WTC11 (cell line): ENCODE measurements around the gene CCDC57. TPM values are rescaled to one million over a fixed set of nuclear protein-coding genes. Genes with fewer than 3 reads are reported as not detected.

Experiments used
- ATAC-seq: fragments of 200-7000 bp; cut with Tn5 transposase; 2 replicates; pipeline ENCODE4 v1.10.0; 2021; ENCODE audit warnings: mild to moderate bottlenecking, moderate library complexity
- CTCF ChIA-PET: fragments of 300-600 bp; sonication (Branson Sonifier 250); formaldehyde crosslinking; loops from one replicate; lab custom pipeline; 2021; ENCODE audit warnings: antibody characterized with exemption; lab: Charles Lee
- POLR2A ChIA-PET: fragments of 350-600 bp; sonication (Branson Sonifier 250); formaldehyde crosslinking; loops from one replicate; lab custom pipeline; 2021; ENCODE audit warnings: antibody characterized with exemption; lab: Charles Lee
- DNase-seq: peaks from one replicate; pipeline ENCODE4 v3.0.0; 2021; ENCODE audit warnings: low spot score
- H3K27ac Mint-ChIP-seq: 2 replicates; pipeline ENCODE4 v1.8.0; 2021; ENCODE audit warnings: mixed read lengths
- H3K27me3 Mint-ChIP-seq: 2 replicates; pipeline ENCODE4 v1.8.0; 2021; ENCODE audit warnings: low read depth, mild to moderate bottlenecking, moderate library complexity, mixed read lengths
- H3K36me3 Mint-ChIP-seq: 2 replicates; pipeline ENCODE4 v1.8.0; 2021; ENCODE audit warnings: mixed read lengths
- H3K4me1 Mint-ChIP-seq: 2 replicates; pipeline ENCODE4 v1.8.0; 2022; ENCODE audit warnings: mixed read lengths
- H3K4me3 Mint-ChIP-seq: 2 replicates; pipeline ENCODE4 v1.8.0; 2021; ENCODE audit warnings: mild to moderate bottlenecking, moderate library complexity, mixed read lengths
- H3K9me3 Mint-ChIP-seq: 2 replicates; pipeline ENCODE4 v1.8.0; 2021; ENCODE audit warnings: mixed read lengths
- EMX1 ChIP-seq: fragments of 250-450 bp; sonication (Bioruptor Pico); IDR thresholded peaks from 2 replicates; pipeline ENCODE4 v1.8.0; 2021; ENCODE audit warnings: mild to moderate bottlenecking
- FOXK1 ChIP-seq: sonication (generic); formaldehyde crosslinking; IDR thresholded peaks from 2 replicates; pipeline ENCODE4 v1.8.0; 2022; ENCODE audit warnings: mild to moderate bottlenecking, moderate library complexity, missing genetic modification reagents
- JUN ChIP-seq: sonication (generic); formaldehyde crosslinking; IDR thresholded peaks from 2 replicates; pipeline ENCODE4 v1.8.0; 2023; ENCODE audit warnings: mild to moderate bottlenecking, missing genetic modification reagents
- OVOL2 ChIP-seq: fragments of 250-450 bp; sonication (Bioruptor Pico); IDR thresholded peaks from 2 replicates; pipeline ENCODE4 v1.9.0; 2021; ENCODE audit warnings: mild to moderate bottlenecking, borderline replicate concordance
- SMAD4 ChIP-seq: sonication (generic); formaldehyde crosslinking; IDR thresholded peaks from 2 replicates; pipeline ENCODE4 v1.8.0; 2022; ENCODE audit warnings: mild to moderate bottlenecking, missing genetic modification reagents
- TEAD4 ChIP-seq: sonication (generic); formaldehyde crosslinking; IDR thresholded peaks from 2 replicates; pipeline ENCODE4 v1.8.0; 2022; ENCODE audit warnings: mild to moderate bottlenecking, missing genetic modification reagents
- ZNF263 ChIP-seq: sonication (generic); formaldehyde crosslinking; IDR thresholded peaks from 2 replicates; pipeline ENCODE4 v1.8.1; 2022; ENCODE audit warnings: low read depth, mild to moderate bottlenecking, moderate library complexity, missing genetic modification reagents
- total RNA-seq: library from RNA; stranded (reverse); gene quantifications from 3 replicates; pipeline ENCODE4 v1.2.3, GENCODE V29; 2021
- TF ChIP-seq, protein P1 (sequence below): fragments of 250-450 bp; sonication (Bioruptor Pico); IDR thresholded peaks from 2 replicates; pipeline ENCODE4 v1.8.0; 2021; ENCODE audit warnings: mild to moderate bottlenecking
- TF ChIP-seq, protein P2 (sequence below): fragments of 250-450 bp; sonication (Bioruptor Pico); IDR thresholded peaks from 2 replicates; pipeline ENCODE4 v1.9.0; 2021; ENCODE audit warnings: mild to moderate bottlenecking
- TF ChIP-seq, protein P3 (sequence below): sonication (generic); formaldehyde crosslinking; IDR thresholded peaks from 2 replicates; pipeline ENCODE4 v1.8.0; 2022; ENCODE audit warnings: mild to moderate bottlenecking, missing genetic modification reagents
- TF ChIP-seq, protein P4 (sequence below): sonication (generic); formaldehyde crosslinking; IDR thresholded peaks from 2 replicates; pipeline ENCODE4 v1.8.1; 2023; ENCODE audit warnings: mild to moderate bottlenecking, missing genetic modification reagents, moderate library complexity
- TF ChIP-seq, protein P5 (sequence below): fragments of 250-450 bp; sonication (Bioruptor Pico); IDR thresholded peaks from 2 replicates; pipeline ENCODE4 v1.9.0; 2021; ENCODE audit warnings: mild to moderate bottlenecking, borderline replicate concordance
- TF ChIP-seq, protein P6 (sequence below): sonication (generic); formaldehyde crosslinking; IDR thresholded peaks from 2 replicates; pipeline ENCODE4 v1.8.0; 2022; ENCODE audit warnings: mild to moderate bottlenecking, missing genetic modification reagents
- TF ChIP-seq, protein P7 (sequence below): sonication (generic); formaldehyde crosslinking; IDR thresholded peaks from 2 replicates; pipeline ENCODE4 v1.8.1; 2022; ENCODE audit warnings: low read depth, mild to moderate bottlenecking, moderate library complexity, missing genetic modification reagents, borderline replicate concordance

The CCDC57 gene
- total RNA-seq, 1 experiment from 2014 or later: 20.0 TPM

DNA sequence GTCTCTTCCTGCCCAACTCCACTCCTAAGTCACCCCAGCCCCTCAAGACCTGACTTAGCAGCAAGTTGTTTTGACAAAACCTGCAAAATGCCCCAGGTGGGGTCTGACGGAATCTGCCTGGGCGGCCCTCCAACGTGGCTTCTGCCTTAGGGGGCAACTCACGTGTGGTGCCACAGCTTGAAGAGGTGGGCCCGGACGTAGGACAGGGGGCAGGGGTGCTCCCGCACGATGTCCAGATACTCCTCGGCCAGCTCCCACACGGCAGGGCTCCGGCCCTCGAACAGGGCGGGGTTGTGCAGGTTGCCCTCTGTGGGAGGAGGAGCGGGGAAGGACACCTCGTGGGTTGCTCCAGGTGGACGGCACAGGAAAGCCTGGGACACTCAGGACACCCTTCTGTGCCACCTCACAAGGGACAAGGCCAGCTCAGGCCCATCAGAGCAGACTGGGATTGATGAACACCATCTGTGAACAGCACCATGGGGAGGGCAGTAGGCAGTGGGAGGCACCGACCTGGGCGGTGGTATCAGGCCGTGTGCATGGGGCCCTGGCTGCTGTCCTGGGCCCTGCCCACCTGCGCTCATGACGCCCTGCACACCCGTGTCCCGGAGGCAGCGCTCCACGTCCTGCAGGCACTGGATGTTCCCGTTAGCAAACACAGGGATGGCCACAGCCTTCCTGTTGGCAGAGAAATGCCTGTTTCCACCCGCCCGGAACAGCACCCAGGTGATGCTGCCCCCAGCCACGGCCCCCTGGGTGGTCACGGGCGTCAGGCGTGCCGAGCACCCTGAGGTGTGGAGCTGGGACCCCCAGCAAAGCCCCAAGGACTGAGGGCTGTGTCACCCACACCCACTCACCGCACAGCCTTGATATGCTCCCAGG, 151.4 kb downstream of the CCDC57 start:
- Mint-ChIP-seq H3K9me3 (no peaks in the 10 kb centered on the region), H3K4me1 (0 out of 2 replicates have a peak, but pooled peaks cover 2% of the 10 kb centered on the region), H3K27ac (no peak overlapping the region), H3K36me3 (peaks cover 3% of the 10 kb centered on the region; the same call in 1 of the 2 replicates)
- CTCF ChIA-PET: interaction anchor here (0.6 to 1.0 kb wide), 2 partner anchors 31 to 41 kb away, joined by 4 to 6 read pairs; no protein-coding TSS in a partner anchor
- POLR2A ChIA-PET: interaction anchor here (0.9 kb wide), 1 partner anchor 31 kb away, joined by 3 read pairs; no protein-coding TSS in a partner anchor
- ATAC-seq: no peak
- TF ChIP-seq FOXK1 (CRISPR knock-in tag) (no peak), ZNF263 (CRISPR knock-in tag) (no peak), OVOL2 (no peak), JUN (CRISPR knock-in tag) (no peak), EMX1 (CRISPR knock-in tag) (no peak)
- TF ChIP-seq, protein P1, sequence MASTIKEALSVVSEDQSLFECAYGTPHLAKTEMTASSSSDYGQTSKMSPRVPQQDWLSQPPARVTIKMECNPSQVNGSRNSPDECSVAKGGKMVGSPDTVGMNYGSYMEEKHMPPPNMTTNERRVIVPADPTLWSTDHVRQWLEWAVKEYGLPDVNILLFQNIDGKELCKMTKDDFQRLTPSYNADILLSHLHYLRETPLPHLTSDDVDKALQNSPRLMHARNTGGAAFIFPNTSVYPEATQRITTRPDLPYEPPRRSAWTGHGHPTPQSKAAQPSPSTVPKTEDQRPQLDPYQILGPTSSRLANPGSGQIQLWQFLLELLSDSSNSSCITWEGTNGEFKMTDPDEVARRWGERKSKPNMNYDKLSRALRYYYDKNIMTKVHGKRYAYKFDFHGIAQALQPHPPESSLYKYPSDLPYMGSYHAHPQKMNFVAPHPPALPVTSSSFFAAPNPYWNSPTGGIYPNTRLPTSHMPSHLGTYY: no peak
- TF ChIP-seq, protein P2, sequence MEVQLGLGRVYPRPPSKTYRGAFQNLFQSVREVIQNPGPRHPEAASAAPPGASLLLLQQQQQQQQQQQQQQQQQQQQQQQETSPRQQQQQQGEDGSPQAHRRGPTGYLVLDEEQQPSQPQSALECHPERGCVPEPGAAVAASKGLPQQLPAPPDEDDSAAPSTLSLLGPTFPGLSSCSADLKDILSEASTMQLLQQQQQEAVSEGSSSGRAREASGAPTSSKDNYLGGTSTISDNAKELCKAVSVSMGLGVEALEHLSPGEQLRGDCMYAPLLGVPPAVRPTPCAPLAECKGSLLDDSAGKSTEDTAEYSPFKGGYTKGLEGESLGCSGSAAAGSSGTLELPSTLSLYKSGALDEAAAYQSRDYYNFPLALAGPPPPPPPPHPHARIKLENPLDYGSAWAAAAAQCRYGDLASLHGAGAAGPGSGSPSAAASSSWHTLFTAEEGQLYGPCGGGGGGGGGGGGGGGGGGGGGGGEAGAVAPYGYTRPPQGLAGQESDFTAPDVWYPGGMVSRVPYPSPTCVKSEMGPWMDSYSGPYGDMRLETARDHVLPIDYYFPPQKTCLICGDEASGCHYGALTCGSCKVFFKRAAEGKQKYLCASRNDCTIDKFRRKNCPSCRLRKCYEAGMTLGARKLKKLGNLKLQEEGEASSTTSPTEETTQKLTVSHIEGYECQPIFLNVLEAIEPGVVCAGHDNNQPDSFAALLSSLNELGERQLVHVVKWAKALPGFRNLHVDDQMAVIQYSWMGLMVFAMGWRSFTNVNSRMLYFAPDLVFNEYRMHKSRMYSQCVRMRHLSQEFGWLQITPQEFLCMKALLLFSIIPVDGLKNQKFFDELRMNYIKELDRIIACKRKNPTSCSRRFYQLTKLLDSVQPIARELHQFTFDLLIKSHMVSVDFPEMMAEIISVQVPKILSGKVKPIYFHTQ: no peak
- TF ChIP-seq, all 79 proteins: peak for 0
- Mint-ChIP-seq H3K4me3 (no peak overlapping the region), H3K27me3 (no peaks in the 10 kb centered on the region)
- DNase-seq: no peak

DNA sequence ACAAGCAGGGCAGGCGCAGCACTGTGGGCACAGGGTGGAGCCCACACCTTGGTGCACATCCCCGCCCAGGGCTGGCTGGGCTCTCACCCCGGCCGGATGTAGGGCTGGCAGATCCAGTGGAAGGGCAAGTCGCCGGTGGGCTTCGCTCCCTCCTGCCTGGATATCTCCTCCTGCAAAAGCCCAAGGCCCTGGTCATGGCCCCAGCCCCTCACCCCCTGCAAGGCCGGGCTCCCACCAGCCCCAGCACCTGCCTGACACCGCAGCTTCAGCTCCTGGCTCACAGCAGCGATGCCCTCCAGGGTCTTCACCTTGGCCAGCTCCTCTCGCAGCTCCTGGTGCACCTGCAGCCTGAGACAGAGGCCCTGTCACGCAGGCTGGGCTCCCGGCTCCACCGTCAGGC, 152.0 kb downstream of the CCDC57 start:
- no peak for ATAC-seq
- Mint-ChIP-seq H3K4me1 (no peaks in the 10 kb centered on the region), H3K9me3 (no peaks in the 10 kb centered on the region), H3K27ac (no peak overlapping the region), H3K4me3 (no peak overlapping the region), H3K36me3 (peaks cover 3% of the 10 kb centered on the region; the same call in 1 of the 2 replicates), H3K27me3 (no peaks in the 10 kb centered on the region)
- CTCF ChIA-PET: interaction anchor here (1.0 kb wide), 1 partner anchor 30 kb away, joined by 6 read pairs; no protein-coding TSS in a partner anchor
- no peak for DNase-seq
- TF ChIP-seq SMAD4 (no peak), TEAD4 (no peak)
- TF ChIP-seq, protein P3, sequence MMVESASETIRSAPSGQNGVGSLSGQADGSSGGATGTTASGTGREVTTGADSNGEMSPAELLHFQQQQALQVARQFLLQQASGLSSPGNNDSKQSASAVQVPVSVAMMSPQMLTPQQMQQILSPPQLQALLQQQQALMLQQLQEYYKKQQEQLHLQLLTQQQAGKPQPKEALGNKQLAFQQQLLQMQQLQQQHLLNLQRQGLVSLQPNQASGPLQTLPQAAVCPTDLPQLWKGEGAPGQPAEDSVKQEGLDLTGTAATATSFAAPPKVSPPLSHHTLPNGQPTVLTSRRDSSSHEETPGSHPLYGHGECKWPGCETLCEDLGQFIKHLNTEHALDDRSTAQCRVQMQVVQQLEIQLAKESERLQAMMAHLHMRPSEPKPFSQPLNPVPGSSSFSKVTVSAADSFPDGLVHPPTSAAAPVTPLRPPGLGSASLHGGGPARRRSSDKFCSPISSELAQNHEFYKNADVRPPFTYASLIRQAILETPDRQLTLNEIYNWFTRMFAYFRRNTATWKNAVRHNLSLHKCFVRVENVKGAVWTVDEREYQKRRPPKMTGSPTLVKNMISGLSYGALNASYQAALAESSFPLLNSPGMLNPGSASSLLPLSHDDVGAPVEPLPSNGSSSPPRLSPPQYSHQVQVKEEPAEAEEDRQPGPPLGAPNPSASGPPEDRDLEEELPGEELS: no peak
- TF ChIP-seq, protein P4, sequence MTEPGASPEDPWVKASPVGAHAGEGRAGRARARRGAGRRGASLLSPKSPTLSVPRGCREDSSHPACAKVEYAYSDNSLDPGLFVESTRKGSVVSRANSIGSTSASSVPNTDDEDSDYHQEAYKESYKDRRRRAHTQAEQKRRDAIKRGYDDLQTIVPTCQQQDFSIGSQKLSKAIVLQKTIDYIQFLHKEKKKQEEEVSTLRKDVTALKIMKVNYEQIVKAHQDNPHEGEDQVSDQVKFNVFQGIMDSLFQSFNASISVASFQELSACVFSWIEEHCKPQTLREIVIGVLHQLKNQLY (CRISPR knock-in tag): no peak
- TF ChIP-seq, protein P5, sequence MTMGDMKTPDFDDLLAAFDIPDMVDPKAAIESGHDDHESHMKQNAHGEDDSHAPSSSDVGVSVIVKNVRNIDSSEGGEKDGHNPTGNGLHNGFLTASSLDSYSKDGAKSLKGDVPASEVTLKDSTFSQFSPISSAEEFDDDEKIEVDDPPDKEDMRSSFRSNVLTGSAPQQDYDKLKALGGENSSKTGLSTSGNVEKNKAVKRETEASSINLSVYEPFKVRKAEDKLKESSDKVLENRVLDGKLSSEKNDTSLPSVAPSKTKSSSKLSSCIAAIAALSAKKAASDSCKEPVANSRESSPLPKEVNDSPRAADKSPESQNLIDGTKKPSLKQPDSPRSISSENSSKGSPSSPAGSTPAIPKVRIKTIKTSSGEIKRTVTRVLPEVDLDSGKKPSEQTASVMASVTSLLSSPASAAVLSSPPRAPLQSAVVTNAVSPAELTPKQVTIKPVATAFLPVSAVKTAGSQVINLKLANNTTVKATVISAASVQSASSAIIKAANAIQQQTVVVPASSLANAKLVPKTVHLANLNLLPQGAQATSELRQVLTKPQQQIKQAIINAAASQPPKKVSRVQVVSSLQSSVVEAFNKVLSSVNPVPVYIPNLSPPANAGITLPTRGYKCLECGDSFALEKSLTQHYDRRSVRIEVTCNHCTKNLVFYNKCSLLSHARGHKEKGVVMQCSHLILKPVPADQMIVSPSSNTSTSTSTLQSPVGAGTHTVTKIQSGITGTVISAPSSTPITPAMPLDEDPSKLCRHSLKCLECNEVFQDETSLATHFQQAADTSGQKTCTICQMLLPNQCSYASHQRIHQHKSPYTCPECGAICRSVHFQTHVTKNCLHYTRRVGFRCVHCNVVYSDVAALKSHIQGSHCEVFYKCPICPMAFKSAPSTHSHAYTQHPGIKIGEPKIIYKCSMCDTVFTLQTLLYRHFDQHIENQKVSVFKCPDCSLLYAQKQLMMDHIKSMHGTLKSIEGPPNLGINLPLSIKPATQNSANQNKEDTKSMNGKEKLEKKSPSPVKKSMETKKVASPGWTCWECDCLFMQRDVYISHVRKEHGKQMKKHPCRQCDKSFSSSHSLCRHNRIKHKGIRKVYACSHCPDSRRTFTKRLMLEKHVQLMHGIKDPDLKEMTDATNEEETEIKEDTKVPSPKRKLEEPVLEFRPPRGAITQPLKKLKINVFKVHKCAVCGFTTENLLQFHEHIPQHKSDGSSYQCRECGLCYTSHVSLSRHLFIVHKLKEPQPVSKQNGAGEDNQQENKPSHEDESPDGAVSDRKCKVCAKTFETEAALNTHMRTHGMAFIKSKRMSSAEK (CRISPR knock-in tag): no peak
- TF ChIP-seq, protein P6, sequence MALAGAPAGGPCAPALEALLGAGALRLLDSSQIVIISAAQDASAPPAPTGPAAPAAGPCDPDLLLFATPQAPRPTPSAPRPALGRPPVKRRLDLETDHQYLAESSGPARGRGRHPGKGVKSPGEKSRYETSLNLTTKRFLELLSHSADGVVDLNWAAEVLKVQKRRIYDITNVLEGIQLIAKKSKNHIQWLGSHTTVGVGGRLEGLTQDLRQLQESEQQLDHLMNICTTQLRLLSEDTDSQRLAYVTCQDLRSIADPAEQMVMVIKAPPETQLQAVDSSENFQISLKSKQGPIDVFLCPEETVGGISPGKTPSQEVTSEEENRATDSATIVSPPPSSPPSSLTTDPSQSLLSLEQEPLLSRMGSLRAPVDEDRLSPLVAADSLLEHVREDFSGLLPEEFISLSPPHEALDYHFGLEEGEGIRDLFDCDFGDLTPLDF (CRISPR knock-in tag): no peak
- TF ChIP-seq, protein P7, sequence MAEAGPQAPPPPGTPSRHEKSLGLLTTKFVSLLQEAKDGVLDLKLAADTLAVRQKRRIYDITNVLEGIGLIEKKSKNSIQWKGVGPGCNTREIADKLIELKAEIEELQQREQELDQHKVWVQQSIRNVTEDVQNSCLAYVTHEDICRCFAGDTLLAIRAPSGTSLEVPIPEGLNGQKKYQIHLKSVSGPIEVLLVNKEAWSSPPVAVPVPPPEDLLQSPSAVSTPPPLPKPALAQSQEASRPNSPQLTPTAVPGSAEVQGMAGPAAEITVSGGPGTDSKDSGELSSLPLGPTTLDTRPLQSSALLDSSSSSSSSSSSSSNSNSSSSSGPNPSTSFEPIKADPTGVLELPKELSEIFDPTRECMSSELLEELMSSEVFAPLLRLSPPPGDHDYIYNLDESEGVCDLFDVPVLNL (CRISPR knock-in tag): no peak
- POLR2A ChIA-PET: interaction anchor here (0.9 kb wide), 1 partner anchor 31 kb away, joined by 3 read pairs; no protein-coding TSS in a partner anchor
